Left ventricle myocardium inferior (tissue), 1 donor: ENCODE measurements around the gene PC. TPM values are rescaled to one million over a fixed set of nuclear protein-coding genes. Genes with fewer than 3 reads are reported as not detected.

Experiments used
- DNase-seq: peaks from one replicate; pipeline ENCODE4 v3.0.0-alpha.2; 2020
- H3K27ac ChIP-seq: fragments of 200-600 bp; replicated peaks from 2 replicates; pipeline ENCODE4 v1.8.0; 2021
- H3K27me3 ChIP-seq: fragments of 200-600 bp; 2 replicates; pipeline ENCODE4 v1.8.0; 2021; ENCODE audit warnings: low read depth
- H3K36me3 ChIP-seq: fragments of 200-600 bp; 2 replicates; pipeline ENCODE4 v1.8.0; 2021
- H3K4me1 ChIP-seq: fragments of 200-600 bp; 2 replicates; pipeline ENCODE4 v1.8.0; 2021
- H3K4me3 ChIP-seq: fragments of 200-600 bp; 2 replicates; pipeline ENCODE4 v1.8.0; 2021; ENCODE audit warnings: mild to moderate bottlenecking, moderate library complexity
- H3K9me3 ChIP-seq: fragments of 200-600 bp; replicated peaks from 2 replicates; pipeline ENCODE4 v1.8.0; 2021
- intact Hi-C: fragments of 100-400 bp; cut with micrococcal nuclease; formaldehyde crosslinking; loops from one replicate; pipeline ENCODE4 v1.11.0; 2022
- total RNA-seq: library from RNA; stranded (reverse); fragmentation: NEBNext Ultra II Directional; extraction: Animal tissue kit (Norgen Biotek cat#: 25700); gene quantifications from one replicate; pipeline ENCODE4 v1.2.1, GENCODE V29; 2021
- TF ChIP-seq, protein P1 (sequence below): fragments of 200-600 bp; IDR thresholded peaks from 2 replicates; pipeline ENCODE4 v1.8.0; 2021; ENCODE audit warnings: antibody characterized with exemption, mild to moderate bottlenecking, borderline replicate concordance
- donor health status: DM: no; HTN: yes; CAD: no; lungs with severe emphysema.

The PC gene
- total RNA-seq, 1 donor from 2014 or later: 10.3 TPM

DNA sequence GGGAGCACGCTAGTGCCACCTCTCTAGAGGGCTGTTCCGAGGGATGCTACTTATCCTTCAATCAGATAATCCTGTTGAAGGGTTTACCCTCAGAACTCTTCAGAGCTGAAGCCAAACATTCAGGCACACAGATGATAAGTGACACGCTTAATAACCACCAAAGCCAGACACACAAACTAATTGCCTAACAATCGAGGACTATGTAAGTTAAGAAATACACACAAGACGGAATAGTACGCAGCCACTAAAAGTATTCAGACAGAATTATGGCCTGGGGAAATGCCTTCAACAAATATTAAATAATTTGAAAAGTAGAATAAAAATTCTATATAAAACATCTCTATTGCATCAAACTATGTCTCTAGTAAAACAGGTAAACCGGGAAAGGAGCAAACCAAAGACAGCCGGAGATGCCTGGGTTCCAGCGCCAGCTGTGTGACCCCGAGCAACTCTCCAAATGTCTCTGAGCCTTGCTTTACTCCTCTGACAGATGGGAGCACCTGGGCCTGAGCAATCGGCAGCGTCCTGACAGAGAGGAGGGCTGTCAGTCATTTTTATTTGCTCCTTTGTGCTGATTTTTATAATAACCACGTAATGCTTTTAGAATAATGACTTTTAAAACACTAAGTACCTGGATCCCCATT lies 90.0 kb downstream of the PC start:
- Histone ChIP-seq H3K27ac (no peak overlapping the region), H3K36me3 (no peaks in the 10 kb centered on the region), H3K27me3 (no peaks in the 10 kb centered on the region), H3K9me3 (no peaks in the 10 kb centered on the region), H3K4me3 (no peak overlapping the region), H3K4me1 (no peaks in the 10 kb centered on the region)
- DNase-seq: no peak
- TF ChIP-seq, protein P1, sequence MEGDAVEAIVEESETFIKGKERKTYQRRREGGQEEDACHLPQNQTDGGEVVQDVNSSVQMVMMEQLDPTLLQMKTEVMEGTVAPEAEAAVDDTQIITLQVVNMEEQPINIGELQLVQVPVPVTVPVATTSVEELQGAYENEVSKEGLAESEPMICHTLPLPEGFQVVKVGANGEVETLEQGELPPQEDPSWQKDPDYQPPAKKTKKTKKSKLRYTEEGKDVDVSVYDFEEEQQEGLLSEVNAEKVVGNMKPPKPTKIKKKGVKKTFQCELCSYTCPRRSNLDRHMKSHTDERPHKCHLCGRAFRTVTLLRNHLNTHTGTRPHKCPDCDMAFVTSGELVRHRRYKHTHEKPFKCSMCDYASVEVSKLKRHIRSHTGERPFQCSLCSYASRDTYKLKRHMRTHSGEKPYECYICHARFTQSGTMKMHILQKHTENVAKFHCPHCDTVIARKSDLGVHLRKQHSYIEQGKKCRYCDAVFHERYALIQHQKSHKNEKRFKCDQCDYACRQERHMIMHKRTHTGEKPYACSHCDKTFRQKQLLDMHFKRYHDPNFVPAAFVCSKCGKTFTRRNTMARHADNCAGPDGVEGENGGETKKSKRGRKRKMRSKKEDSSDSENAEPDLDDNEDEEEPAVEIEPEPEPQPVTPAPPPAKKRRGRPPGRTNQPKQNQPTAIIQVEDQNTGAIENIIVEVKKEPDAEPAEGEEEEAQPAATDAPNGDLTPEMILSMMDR: no peak
- intact Hi-C loops: no loop called here

DNA sequence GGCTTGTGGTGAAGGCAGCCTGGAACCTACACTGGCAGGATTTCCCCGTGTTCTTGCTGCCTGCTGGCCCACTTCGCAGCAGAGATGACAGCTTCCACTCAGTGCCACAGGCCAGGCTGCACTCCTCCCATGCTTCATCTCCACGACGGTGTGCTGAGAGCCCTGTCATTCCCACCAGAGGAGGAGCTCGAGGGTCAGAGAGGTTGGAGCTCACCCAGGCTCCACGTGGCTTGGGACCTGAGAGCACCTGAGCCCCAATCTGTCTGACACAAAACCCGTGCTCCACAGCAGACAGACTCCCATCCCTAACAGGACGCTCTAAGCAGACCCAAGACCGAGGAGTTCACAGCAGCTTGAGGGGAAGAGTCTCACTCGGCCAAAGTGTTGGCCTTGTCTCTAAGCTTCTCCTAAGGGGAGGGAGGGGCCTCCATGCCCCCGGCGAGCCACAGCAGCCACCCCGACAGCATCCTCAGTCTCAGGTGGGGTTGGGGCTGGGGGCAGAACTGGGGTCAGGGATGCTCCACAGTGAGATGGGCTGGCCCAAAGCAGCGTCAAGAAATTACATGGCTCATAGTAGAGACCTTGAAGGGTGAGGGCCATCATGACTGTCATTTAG lies 90.7 kb downstream of the PC start:
- H3K4me3 ChIP-seq: no peak overlapping the region
- no peak overlapping the region for H3K27ac ChIP-seq
- H3K36me3 ChIP-seq: no peaks in the 10 kb centered on the region
- DNase-seq: no peak
- intact Hi-C loops: no loop called here
- TF ChIP-seq, protein P1: no peak
- H3K27me3 ChIP-seq: no peaks in the 10 kb centered on the region
- no peaks in the 10 kb centered on the region for H3K9me3 ChIP-seq
- no peaks in the 10 kb centered on the region for H3K4me1 ChIP-seq

DNA sequence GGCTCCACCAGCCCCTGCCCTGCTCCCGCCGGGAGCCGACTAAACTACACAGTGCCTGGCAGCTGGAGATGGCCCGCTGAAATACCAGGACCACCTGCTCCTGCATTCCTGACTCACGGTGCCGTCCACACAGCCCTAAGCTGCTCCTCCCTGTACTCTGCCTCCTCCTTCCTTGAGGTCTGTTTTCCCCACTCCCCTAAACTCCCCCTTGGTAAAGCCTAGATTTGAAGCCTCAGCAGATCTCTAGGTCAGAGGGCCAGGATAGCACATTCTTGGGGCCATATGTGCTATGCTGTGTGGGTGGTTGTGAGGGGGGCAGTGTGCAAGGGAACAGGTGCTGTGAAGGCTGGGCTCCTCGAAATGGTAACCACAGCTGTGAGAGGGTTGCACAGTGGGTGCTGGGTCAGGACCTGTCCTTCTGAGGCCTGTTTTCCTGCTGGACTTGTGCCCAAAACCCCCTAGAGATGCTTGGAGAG lies 91.6 kb downstream of the PC start:
- intact Hi-C loops: no loop called here
- TF ChIP-seq, protein P1: no peak
- H3K27ac ChIP-seq: no peak overlapping the region
- no peaks in the 10 kb centered on the region for H3K4me1 ChIP-seq
- no peaks in the 10 kb centered on the region for H3K27me3 ChIP-seq
- H3K4me3 ChIP-seq: no peak overlapping the region
- DNase-seq: no peak
- H3K9me3 ChIP-seq: no peaks in the 10 kb centered on the region
- no peaks in the 10 kb centered on the region for H3K36me3 ChIP-seq

DNA sequence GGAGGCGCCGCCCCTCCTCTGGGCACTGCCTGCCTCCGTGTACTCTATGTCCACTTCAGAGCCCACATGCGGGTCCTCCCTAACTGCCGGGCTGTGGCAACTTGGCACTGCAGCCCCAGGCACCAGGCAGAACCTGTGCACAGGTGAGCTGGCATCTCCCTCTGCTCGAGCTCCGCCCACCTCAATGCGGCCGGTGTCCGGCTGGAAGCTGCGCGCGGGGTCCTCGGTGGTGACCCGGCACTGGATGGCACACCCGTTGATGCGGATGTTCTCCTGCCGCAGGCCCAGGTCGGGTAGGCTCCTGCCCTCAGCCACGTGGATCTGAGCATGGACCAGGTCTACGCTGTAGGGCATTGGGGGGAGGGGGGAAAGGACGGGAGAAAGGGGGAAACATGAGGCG lies 92.2 kb downstream of the PC start:
- intact Hi-C loops: no loop called here
- H3K27me3 ChIP-seq: no peaks in the 10 kb centered on the region
- TF ChIP-seq, protein P1: no peak

DNA sequence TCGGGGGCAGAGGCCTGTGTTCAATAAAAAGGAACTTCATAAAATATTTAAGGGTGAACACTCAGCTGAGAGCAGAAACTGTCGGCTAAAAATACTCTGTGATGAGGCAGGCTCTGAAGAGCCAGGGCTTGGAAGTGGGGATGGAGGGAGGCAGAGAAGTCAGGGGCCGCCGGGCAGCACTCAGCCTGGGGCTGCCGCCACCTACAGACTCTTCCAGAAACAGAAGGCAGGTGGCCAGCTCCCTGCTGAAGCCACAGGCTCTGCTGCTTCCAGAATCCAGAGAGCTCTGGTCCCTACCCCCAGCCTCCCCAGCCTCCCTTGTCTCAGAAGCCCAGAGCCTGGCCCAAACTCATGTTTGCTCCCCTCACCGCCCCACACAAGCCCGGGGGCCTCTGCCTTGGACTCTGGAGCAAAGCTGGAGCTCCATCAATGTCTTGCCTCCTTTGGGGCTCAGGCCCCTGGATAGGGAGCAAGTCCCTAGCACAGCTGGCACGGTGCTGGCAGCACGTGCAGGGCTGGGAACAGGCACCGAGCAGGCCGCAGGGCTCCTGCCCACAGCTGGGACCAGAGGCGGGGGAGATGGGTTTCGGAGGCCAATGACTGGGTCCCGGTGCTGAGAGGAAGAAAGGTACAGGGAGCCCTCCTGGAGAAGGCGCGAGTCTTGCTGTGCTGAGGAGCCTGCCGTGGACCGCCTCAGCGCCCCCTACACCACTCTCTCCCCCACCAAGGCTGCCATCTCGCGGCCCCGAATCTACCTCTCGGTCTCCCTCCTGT lies 93.1 kb downstream of the PC start:
- intact Hi-C loops: no loop called here

More for the DNA sequence above, 92.2 kb downstream of the PC start:
- Histone ChIP-seq H3K9me3 (no peaks in the 10 kb centered on the region), H3K4me1 (no peaks in the 10 kb centered on the region), H3K27ac (no peak overlapping the region), H3K4me3 (no peak overlapping the region), H3K36me3 (no peaks in the 10 kb centered on the region)
- no peak for DNase-seq

More for the DNA sequence above, 93.1 kb downstream of the PC start:
- Histone ChIP-seq H3K27me3 (no peaks in the 10 kb centered on the region), H3K36me3 (no peaks in the 10 kb centered on the region), H3K4me3 (no peak overlapping the region), H3K4me1 (no peaks in the 10 kb centered on the region), H3K27ac (no peak overlapping the region), H3K9me3 (no peaks in the 10 kb centered on the region)
- DNase-seq: no peak
- TF ChIP-seq, protein P1: no peak
